NT2/D1 (cell line): Measurements from ENCODE around the gene POLR3F.
"Not testable (repeated sequence)": the region's sequence is repeated elsewhere in the genome, so short reads cannot be mapped to it uniquely, and the experiment has no call there.

Experiments used
- DNase-seq: peaks from one replicate; pipeline ENCODE4 v3.0.0-alpha.2; 2011; ENCODE audit warnings: low read depth, low spot score
- H3K27me3 ChIP-seq: 2 replicates; pipeline ENCODE4 v1.6.0; 2011; ENCODE audit warnings: mild to moderate bottlenecking; ENCODE audit not compliant: insufficient read length, insufficient read depth
- H3K36me3 ChIP-seq: 2 replicates; pipeline ENCODE4 v1.6.1; 2011; ENCODE audit warnings: mild to moderate bottlenecking, low read length, mixed read lengths; ENCODE audit not compliant: insufficient read depth, insufficient read length
- H3K4me1 ChIP-seq: 2 replicates; pipeline ENCODE4 v1.5.1; 2011; ENCODE audit not compliant: insufficient read depth, insufficient read length
- H3K4me3 ChIP-seq: 2 replicates; pipeline ENCODE4 v1.5.1; 2011; ENCODE audit warnings: low read depth; ENCODE audit not compliant: insufficient read length
- H3K9ac ChIP-seq: 2 replicates; pipeline ENCODE4 v1.6.0; 2011; ENCODE audit warnings: low read depth; ENCODE audit not compliant: insufficient read length
- H3K9me3 ChIP-seq: 2 replicates; pipeline ENCODE4 v1.5.1; 2011; ENCODE audit warnings: mild to moderate bottlenecking, low read length; ENCODE audit not compliant: insufficient read depth
- SUZ12 ChIP-seq: IDR thresholded peaks from 2 replicates; pipeline ENCODE4 v1.6.1; 2011; ENCODE audit not compliant: insufficient read length, insufficient read depth; ENCODE audit errors: extremely low read depth
- YY1 ChIP-seq: IDR thresholded peaks from 2 replicates; pipeline ENCODE4 v1.6.1; 2011; ENCODE audit not compliant: insufficient read length, insufficient read depth
- ZNF274 ChIP-seq: IDR thresholded peaks from 2 replicates; pipeline ENCODE4 v1.6.1; 2011; ENCODE audit warnings: mild to moderate bottlenecking, low read depth, low read length

The POLR3F gene

GRCh38 chr20:18477821-18478220 lies 10.6 kb downstream of the POLR3F start:
- TF ChIP-seq SUZ12 (no peak), YY1 (no peak), ZNF274 (no peak)
- Histone ChIP-seq H3K9ac (no peak overlapping the region), H3K4me3 (no peak overlapping the region), H3K4me1 (no peaks in the 10 kb centered on the region), H3K9me3 (no peaks in the 10 kb centered on the region), H3K27me3 (no peaks in the 10 kb centered on the region), H3K36me3 (peaks cover 66% of the 10 kb centered on the region)
- DNase-seq = no peak

- Histone ChIP-seq H3K36me3 (peaks cover 45% of the 10 kb centered on the region), H3K4me3 (no peak overlapping the region), H3K4me1 (no peaks in the 10 kb centered on the region), H3K9ac (no peak overlapping the region), H3K9me3 (no peaks in the 10 kb centered on the region), H3K27me3 (no peaks in the 10 kb centered on the region)
- TF ChIP-seq ZNF274 (no peak), YY1 (no peak), SUZ12 (no peak)
- no peak for DNase-seq
Measured at GRCh38 chr20:18481596-18481995, 14.4 kb downstream of the POLR3F start.

GRCh38 chr20:18488301-18488700 lies 21.1 kb downstream of the POLR3F start:
- Histone ChIP-seq H3K36me3 (peaks cover 43% of the 10 kb centered on the region), H3K4me3 (no peak overlapping the region), H3K9ac (no peak overlapping the region), H3K4me1 (no peaks in the 10 kb centered on the region), H3K9me3 (no peaks in the 10 kb centered on the region), H3K27me3 (no peaks in the 10 kb centered on the region)
- DNase-seq = no peak
- TF ChIP-seq YY1 = no peak

DNA sequence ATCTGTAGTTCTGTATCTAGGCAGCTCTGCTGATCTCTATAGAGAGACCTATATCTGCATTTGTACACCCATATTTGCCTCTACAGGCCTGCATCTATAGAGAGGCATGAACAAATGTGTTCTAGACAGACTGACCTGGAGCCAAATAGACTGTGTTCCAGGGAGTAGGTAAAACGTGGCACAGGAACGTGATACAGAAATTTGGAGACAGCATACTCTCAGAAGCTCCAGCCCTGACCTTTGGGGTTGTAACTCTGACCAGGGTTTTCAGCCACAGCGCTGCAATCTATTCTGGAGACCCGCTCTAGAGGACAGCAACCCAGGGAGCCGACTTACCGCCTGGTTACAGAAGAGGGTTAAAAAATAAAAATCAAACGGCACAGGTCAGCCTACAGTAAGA lies 28.9 kb downstream of the POLR3F start:
- TF ChIP-seq ZNF274 (no peak), YY1 (no peak), SUZ12 (no peak)
- DNase-seq = no peak
- H3K36me3 ChIP-seq = peaks cover 23% of the 10 kb centered on the region
- no peaks in the 10 kb centered on the region for H3K27me3 ChIP-seq
- H3K9me3 ChIP-seq = no peaks in the 10 kb centered on the region
- peak overlapping the region; percentile 90 for H3K9ac ChIP-seq
- no peaks in the 10 kb centered on the region for H3K4me1 ChIP-seq
- H3K4me3 ChIP-seq = peak overlapping the region; percentile 75

DNA sequence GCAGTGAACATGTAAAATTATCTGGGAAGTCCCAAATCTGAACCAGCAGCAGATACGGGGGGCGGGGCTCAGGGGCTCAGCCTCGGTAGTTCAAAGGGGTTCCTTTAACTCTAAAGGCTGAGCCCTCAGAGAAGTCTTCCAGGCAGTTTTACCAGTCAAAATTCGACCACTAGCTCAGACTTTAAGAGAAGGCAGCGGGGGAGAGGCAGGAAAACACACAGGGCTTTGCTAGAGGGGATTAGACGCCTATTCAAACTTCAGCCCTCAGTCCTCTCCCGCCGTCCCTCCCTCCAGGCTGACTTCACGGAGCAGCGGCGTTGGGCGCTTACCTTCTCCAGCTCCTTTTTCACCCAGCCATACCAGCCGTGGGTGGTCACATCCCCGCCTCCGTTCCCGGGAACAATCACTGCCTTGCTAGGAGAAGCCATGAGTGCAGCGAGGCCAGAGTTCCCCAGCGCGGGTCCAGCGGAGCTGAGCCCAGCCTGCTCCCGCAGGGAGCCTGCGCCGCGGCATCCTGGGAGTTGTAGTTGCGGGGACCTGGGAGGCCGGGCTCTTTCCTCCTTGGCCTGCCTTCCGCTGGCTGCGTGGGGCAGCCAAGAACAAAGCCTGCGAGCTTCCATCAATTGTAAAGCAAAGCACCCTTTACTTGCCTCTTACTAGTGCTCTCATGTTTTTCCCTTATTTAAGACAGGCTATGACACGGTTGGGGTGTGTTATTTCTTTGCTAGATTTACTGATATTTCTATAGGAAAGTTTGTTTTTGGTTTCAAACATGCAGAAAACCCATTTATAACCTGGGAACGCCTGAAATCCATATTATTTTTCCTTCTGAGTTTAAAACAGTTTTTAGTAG lies 29.8 kb downstream of the POLR3F start, which contains the start of gene RBBP9:
Gene RBBP9, minus strand, starts transcription at position 486 of the 853 bp plus-strand sequence. Its CDS starts 58 bp downstream, at position 428.
- Histone ChIP-seq H3K4me1 (no peaks in the 10 kb centered on the region), H3K4me3 (peak within 1 kb of the TSS; percentile 75), H3K9me3 (no peaks in the 10 kb centered on the region), H3K27me3 (no peaks in the 10 kb centered on the region), H3K36me3 (peaks cover 19% of the 10 kb centered on the region), H3K9ac (peak within 1 kb of the TSS; percentile 90)
- TF ChIP-seq YY1 = peak; percentile 73
- TF ChIP-seq ZNF274 = no peak
- peak; percentile 68 for DNase-seq

GRCh38 chr20:18497603-18498002 lies 30.4 kb downstream of the POLR3F start:
- no peaks in the 10 kb centered on the region for H3K9me3 ChIP-seq
- no peak for DNase-seq
- no peaks in the 10 kb centered on the region for H3K4me1 ChIP-seq
- H3K9ac ChIP-seq = no peak overlapping the region
- TF ChIP-seq SUZ12 (no peak), ZNF274 (no peak), YY1 (no peak)
- H3K36me3 ChIP-seq = peaks cover 14% of the 10 kb centered on the region
- no peaks in the 10 kb centered on the region for H3K27me3 ChIP-seq
- H3K4me3 ChIP-seq = no peak overlapping the region

DNA sequence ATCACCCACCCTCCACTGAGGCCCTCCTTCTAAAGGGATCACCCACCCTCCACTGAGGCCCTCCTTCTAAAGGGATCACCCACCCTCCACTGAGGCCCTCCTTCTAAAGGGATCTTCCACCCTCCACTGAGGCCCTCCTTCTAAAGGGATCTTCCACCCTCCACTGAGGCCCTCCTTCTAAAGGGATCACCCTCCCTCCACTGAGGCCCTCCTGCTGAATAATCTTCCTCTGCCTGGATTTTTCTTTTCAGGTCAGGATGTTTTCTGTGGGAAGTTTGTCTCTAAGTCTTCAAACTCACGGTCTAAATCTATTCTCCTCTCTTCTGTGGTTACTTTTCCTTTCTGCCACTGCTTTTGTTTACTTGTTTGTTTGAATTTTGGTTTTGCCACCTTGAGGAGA lies 34.5 kb downstream of the POLR3F start:
- H3K9ac ChIP-seq, H3K27me3 ChIP-seq, DNase-seq, H3K4me3 ChIP-seq, H3K36me3 ChIP-seq, H3K4me1 ChIP-seq, H3K9me3 ChIP-seq: not testable (repeated sequence)
